ENCODE data around the gene LDLRAP1.

- no peak for TF ChIP-seq CTCF (IDR thresholded peaks at IDR 0.05)
- TF ChIP-seq POLR2A (IDR thresholded peaks at IDR 0.05), result no peak
- no peak for TF ChIP-seq EP300 (IDR thresholded peaks at IDR 0.05)
Observed at GRCh38 chr1:25611843-25612242, 68.4 kb downstream of the LDLRAP1 start.
